ENCODE measurements around the gene TMEM161B.

Gene TMEM161B

GRCh38 chr5:88288528-88289197 lies 20.0 kb upstream of the TMEM161B start:
- no peaks in the 10 kb centered on the region for H3K27me3 ChIP-seq (ENCODE audit: insufficient read depth, poor library complexity, severe bottlenecking)
- TF ChIP-seq CTCF (IDR thresholded peaks at IDR 0.05; ENCODE audit: insufficient read depth, low read length) (no peak), POLR2AphosphoS5 (IDR thresholded peaks at IDR 0.05; ENCODE audit: low read depth) (no peak), GABPA (IDR thresholded peaks at IDR 0.05; ENCODE audit: low read depth) (no peak), SPI1 (IDR thresholded peaks at IDR 0.05; ENCODE audit: borderline replicate concordance, low read depth) (no peak)
- H3K27ac ChIP-seq (replicated peaks) = no peak overlapping the region
- no peak overlapping the region for H3K4me3 ChIP-seq (replicated peaks; ENCODE audit: insufficient read depth, low read length)
- no peak for DNase-seq (ENCODE audit: low read depth in 1 of 2, low spot score in 1 of 2)

- no peak for DNase-seq (ENCODE audit: low read depth in 1 of 2, low spot score in 1 of 2)
- no peaks in the 10 kb centered on the region for H3K27me3 ChIP-seq (ENCODE audit: insufficient read depth, poor library complexity, severe bottlenecking)
- no peak for TF ChIP-seq CTCF (IDR thresholded peaks at IDR 0.05; ENCODE audit: insufficient read depth, low read length)
- TF ChIP-seq SPI1 (IDR thresholded peaks at IDR 0.05; ENCODE audit: borderline replicate concordance, low read depth) = no peak
- TF ChIP-seq GABPA (IDR thresholded peaks at IDR 0.05; ENCODE audit: low read depth) = no peak
- no peak for TF ChIP-seq REST (IDR thresholded peaks at IDR 0.05; ENCODE audit: insufficient replicate concordance, low read depth)
- TF ChIP-seq POLR2AphosphoS5 (IDR thresholded peaks at IDR 0.05; ENCODE audit: low read depth) = no peak
- no peak overlapping the region for H3K4me3 ChIP-seq (replicated peaks; ENCODE audit: insufficient read depth, low read length)
- H3K27ac ChIP-seq (replicated peaks) = no peak overlapping the region
Observed at GRCh38 chr5:88287846-88288527, 19.3 kb upstream of the TMEM161B start.

GRCh38 chr5:88287302-88287701 lies 18.7 kb upstream of the TMEM161B start:
- DNase-seq (ENCODE audit: low read depth in 1 of 2, low spot score in 1 of 2) = no peak
- TF ChIP-seq REST (IDR thresholded peaks at IDR 0.05; ENCODE audit: insufficient replicate concordance, low read depth) (no peak), GABPA (IDR thresholded peaks at IDR 0.05; ENCODE audit: low read depth) (no peak), POLR2AphosphoS5 (IDR thresholded peaks at IDR 0.05; ENCODE audit: low read depth) (no peak)
- no peaks in the 10 kb centered on the region for H3K27me3 ChIP-seq (ENCODE audit: insufficient read depth, poor library complexity, severe bottlenecking)
- H3K27ac ChIP-seq (replicated peaks) = no peak overlapping the region
- H3K4me3 ChIP-seq (replicated peaks; ENCODE audit: insufficient read depth, low read length) = no peak overlapping the region

- Histone ChIP-seq H3K27ac (replicated peaks) (no peak overlapping the region), H3K4me3 (replicated peaks; ENCODE audit: insufficient read depth, low read length) (no peak overlapping the region), H3K27me3 (ENCODE audit: insufficient read depth, poor library complexity, severe bottlenecking) (no peaks in the 10 kb centered on the region)
- no peak for TF ChIP-seq REST (IDR thresholded peaks at IDR 0.05; ENCODE audit: insufficient replicate concordance, low read depth)
- no peak for TF ChIP-seq CTCF (IDR thresholded peaks at IDR 0.05; ENCODE audit: insufficient read depth, low read length)
- no peak for TF ChIP-seq GABPA (IDR thresholded peaks at IDR 0.05; ENCODE audit: low read depth)
- TF ChIP-seq SPI1 (IDR thresholded peaks at IDR 0.05; ENCODE audit: borderline replicate concordance, low read depth) = no peak
- no peak for DNase-seq (ENCODE audit: low read depth in 1 of 2, low spot score in 1 of 2)
Observed at GRCh38 chr5:88283690-88284089, 15.0 kb upstream of the TMEM161B start.

All from HL-60 (cell line).